H1 (cell line): ENCODE results near the gene VPS18.

Experiments
- CTCF ChIP-seq, 3 experiments: IDR thresholded peaks; 1 replicate in 2 of 3; 2 replicates in 1 of 3; pipeline versions ENCODE4 v1.5.1 to v1.6.1; 2011; ENCODE audit warnings: low read length in 3 of 3, mild to moderate bottlenecking in 3 of 3, inconsistent platforms in 2 of 3, low read depth in 1 of 3, moderate library complexity in 1 of 3; ENCODE audit not compliant: insufficient read depth in 1 of 3; ENCODE audit errors: control extremely low read depth in 1 of 3
- EP300 ChIP-seq, 2 experiments: IDR thresholded peaks; 1 replicate in 1 of 2; 2 replicates in 1 of 2; pipeline ENCODE4 v1.6.1; 2011 to 2012; ENCODE audit warnings: low read depth in 2 of 2, low read length in 2 of 2, mild to moderate bottlenecking in 2 of 2, borderline replicate concordance in 1 of 2, inconsistent platforms in 1 of 2, moderate library complexity in 1 of 2
- SIN3A ChIP-seq, 2 experiments: IDR thresholded peaks in 1 of 2; conservative IDR thresholded peaks in 1 of 2; 2 replicates each; pipeline ENCODE4 v1.6.1; 2011 to 2012; ENCODE audit warnings: low read length in 2 of 2, improper control_type of control experiment in 1 of 2, low read depth in 1 of 2, mild to moderate bottlenecking in 1 of 2
- YY1 ChIP-seq: IDR thresholded peaks from 2 replicates; pipeline ENCODE4 v1.6.1; 2011; ENCODE audit warnings: low read depth, mild to moderate bottlenecking, low read length

- TF ChIP-seq EP300 (IDR thresholded peaks at IDR 0.05; ENCODE audit: borderline replicate concordance in 1 of 2, low read depth in 2 of 2, low read length in 2 of 2) (peak in 1 of 2 experiments; percentile 50; a peak in 1 of 3 replicates), YY1 (0 out of 2 replicates have a peak, but pooled peaks have one; percentile 4), CTCF (IDR thresholded peaks at IDR 0.05; ENCODE audit: control extremely low read depth in 1 of 3, insufficient read depth in 1 of 3, low read depth in 1 of 3, low read length in 3 of 3) (peak in 1 of 3 experiments; percentile 0; a peak in 1 of 4 replicates), SIN3A (conservative IDR thresholded peaks at IDR 0.05 in 1 of 2, IDR thresholded peaks at IDR 0.05 in 1 of 2; ENCODE audit: low read depth in 1 of 2, low read length in 2 of 2) (peak in 1 of 2 experiments; percentile 83; a peak in 3 of 4 replicates)
Observed at GRCh38 chr15:40952901-40953712, 58.9 kb downstream of the VPS18 start, which contains the start of gene CHAC1.
